Measurements from ENCODE around the gene TAF8.
A peak's percentile ranks its signal among the peaks of the same experiment; 100 is the strongest.
"Not testable (repeated sequence)": the region's sequence is repeated elsewhere in the genome, so short reads cannot be mapped to it uniquely, and the experiment has no call there.

The TAF8 gene

DNA sequence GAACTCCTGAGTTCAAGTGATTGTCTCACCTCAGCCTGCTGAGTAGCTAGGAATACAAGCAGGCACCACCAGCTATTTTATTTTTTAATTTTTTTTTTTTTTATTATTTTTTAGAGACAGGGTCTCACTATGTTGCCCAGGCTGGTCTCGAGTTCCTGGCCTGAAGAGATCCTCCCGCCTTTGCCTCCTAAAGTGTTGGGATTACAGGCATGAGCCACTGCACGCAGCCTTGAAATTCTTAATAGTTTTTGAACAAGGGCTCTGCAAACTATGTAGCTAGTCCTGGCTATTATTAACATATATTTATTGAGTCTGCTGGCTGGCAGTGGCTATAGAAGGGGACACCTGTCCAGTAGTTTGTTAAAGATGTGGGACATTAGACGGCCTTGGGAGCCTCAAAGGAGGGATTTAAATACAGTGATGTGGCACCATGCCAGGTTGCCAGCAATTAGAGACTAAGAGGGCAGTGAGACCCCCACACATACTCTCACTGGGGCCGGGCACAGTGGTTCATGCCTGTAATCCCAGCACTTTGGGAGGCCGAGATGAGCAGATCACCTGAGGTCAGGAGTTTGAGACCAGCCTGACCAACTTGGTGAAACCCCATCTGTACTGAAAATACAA lies 21.1 kb upstream of the TAF8 start:
- no peak for DNase-seq

GRCh38 chr6:42029881-42030280 lies 20.4 kb upstream of the TAF8 start:
- no peak for DNase-seq

DNA sequence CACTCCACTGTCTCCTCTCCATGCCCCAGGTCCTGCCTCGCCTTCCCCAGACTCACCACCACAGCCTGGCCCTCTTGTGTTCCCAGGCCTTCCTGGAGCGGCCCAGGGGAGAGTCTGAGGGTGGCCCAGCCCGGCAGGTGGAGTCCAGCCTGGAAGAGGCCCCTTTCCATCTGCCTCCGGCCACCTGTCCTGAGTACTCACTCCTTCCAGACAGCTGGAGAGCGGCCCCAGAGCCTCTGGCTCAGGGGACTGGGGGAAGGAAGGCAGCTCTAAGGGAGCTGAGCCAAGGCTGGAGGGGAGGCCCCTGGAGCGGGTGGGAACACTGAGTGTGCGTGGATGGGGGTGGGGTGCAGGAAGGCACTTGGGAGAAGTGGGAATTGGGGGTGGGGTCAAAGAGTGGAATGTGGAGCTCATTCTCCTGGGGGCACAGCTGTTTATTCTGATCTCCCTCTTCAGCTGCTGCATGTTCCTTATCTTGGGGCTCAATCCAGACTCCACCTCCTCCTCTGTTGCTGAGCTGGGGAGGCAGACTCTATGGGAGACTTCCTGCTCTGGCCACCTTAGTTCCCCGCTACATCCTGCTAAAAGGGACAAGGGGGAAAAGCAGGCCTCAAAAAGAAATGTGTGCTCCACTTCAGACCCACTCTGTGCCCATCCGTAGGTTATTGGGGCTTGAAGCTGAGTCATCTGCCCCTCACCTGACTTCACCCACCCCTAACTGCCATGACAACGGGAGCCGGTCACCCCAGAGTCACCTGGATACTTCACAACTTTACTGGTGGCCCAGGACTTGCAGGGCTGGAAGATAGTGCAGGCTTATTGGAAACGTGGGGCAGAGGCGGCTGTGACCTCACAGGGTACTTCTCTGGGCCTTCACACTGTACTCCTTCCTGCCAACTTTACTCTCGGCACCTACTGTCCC lies 19.5 kb upstream of the TAF8 start:
- no peak for DNase-seq

DNA sequence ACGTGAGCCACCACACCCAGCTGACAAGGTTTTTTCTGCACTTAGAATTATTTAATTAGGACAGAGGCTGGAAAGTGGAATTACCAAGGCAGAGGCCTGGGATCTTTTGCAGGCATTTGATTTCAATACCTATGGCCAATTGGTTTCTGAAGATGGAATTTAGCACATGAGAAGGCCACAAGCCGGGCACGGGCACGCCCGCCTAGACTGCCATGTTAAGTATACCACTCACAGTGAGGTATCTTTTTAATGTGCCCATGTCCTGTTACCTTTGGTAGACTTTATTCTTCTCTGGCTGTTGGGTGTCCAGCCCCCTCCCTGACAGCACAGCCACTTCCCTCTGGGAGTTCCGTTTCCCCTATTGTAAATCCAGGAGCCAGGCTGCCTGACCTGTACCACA lies 18.0 kb upstream of the TAF8 start:
- DNase-seq: no peak

DNA sequence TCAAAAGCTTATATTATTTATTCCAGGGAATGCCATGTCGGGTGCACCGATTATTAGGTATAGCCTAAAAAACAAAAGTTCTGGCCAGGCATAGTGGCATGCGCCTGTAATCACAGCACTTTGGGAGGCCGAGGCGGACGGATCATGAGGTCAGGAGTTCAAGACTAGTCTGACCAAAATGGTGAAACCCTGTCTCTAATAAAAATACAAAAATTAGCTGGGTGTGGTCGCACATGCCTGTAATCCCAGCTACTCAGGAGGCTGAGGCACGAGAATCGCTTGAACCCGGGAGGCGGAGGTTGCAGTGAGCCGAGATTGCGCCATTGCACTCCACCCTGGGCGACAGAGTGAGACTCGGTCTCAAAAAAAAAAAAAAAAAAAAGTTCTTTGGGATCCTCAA lies 12.7 kb upstream of the TAF8 start:
- not testable (repeated sequence) for DNase-seq

DNA sequence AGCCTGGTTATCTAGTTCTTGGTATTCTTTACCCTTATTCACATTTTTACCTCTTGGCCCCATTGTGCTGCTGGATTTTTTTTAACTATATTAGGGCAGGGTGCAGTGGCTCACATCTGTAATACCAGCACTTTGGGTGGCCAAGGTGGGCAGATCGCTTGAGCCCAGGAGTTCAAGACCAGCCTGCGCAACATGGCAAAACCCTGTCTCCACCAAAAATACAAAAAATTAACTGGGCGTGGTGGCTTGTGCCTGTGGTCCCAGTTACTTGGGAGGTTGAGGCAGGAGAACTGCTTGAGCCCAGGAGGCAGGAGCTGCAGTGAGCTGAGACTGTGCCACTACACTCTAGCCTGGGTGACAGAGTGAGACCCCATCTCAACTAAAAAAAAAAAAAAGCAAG lies 12.2 kb upstream of the TAF8 start:
- DNase-seq: no peak

GRCh38 chr6:42038811-42039408 lies 11.4 kb upstream of the TAF8 start:
- DNase-seq: no peak

GRCh38 chr6:42040856-42041480 lies 9.4 kb upstream of the TAF8 start:
- DNase-seq: no peak

DNA sequence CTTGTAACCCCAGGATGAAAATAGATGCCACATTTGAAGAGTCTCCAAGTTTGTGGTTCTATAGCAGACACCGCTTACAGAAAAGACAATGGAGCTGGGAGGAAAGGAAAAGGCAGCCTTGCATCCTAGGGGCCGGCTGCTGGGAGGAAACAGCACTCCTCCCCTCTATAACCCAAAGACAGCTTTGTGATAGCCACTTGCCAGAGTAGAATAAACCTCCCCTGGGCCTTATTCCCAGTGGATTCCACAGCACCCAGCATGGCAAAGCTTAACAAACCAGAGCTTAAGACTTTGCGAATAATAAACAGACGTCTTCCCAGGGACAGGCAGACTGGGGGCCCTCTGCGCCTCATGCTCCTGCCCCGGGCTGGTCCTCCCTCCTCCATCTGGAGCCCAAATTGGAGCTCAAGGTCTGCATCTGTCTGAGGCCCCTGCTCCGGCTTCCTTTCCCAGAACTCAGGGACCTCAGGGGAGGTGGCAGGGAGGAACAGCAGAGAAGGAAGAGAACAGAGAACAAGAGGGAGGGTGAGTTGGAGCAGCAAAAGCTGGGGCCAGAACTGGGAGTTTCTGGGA lies 8.8 kb upstream of the TAF8 start:
- DNase-seq: no peak

DNA sequence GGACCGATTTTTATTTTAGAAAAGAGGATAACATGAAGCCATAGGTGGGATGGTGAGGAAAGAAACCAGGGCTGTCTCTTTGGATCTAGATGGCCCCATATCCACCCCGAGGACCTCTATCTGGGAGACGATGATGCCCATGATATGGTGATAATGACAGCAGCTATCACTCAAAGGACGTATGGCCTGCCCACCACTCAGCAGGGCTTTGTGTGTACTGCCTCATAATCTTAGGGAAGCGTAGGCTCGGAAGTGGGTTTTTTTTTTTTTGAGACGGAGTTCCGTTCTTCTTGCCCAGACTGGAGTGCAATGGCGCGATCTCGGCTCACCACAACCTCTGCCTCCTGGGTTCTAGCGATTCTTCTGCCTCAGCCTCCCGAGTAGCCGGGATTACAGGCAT lies 8.2 kb upstream of the TAF8 start:
- no peak for DNase-seq

DNA sequence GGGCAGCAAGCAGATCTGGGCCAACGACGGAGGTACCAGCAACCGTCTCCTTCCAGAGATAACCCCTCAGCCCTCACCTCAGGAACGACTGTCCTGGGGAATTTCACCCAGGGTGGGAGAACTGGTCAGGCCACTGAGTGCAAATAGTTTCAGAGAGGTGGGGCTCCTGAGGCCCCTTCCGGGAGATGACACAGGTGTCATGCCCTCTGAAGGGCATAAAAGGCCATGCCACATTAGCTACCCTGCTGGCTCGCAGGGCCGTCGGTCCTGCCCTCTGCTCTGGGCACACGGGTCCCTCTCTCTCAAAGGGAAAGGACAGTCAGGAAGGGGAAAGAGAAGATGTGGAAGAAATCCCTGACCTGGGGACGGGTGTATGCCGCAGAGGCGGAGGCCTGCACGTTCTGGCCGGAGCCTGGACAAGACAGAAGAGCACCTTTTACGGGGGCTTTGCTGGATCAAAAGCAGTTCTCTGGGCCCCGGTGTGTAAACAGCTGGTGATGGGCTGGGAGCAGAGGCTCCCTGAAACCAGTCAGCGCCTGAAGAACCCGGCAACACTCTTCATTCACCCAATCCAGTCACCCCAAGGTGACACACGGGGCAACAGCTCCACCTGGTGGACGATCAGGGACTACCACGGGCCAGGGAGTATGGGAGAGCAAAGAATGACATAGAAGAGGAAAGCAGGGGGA lies 6.4 kb upstream of the TAF8 start:
- DNase-seq: peak; percentile 86

DNA sequence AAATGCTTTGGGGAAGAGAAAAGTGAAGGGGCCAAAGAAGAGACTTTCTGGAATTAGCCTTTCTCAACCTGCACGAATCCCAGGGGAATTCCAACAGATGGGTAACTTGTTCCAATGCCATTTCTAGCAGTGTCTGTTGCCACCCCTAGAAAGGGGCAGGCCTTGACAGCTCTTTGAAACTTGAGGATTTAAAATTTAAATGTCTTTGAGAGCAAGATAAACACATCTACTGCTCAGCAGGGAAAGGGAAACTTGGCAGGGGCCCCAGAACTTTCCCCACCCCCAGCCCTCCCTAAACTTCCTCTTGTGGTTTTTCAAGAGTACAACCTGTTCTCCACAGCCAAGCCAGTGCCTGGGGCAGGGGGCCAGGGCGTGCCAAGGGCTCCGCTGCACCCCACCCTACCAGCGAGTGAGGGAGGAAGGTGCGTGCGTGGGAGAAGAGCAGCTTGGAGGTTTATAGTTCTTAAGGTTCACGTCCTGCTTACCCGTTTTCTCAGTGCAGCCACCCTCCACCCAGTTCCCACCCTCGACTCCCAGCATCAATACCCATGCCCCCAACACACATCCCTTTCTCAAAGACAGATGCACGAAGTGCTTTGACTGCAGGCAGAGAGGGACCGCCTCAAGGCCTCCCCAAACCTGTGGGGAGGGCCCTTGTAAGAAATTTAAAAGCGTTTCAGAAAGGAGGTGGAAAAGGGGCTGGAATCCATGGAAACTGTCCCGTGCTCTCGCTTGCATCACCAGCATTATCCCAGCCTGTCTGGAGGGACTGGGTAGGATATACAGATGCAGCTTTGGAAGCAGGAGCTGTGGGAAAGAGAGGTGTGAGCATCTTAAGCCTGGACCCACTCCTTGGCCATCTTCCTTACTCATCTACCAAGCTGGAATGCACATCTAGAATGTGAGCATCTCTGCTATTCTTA lies 4.5 kb upstream of the TAF8 start:
- peak; percentile 79 for DNase-seq

DNA sequence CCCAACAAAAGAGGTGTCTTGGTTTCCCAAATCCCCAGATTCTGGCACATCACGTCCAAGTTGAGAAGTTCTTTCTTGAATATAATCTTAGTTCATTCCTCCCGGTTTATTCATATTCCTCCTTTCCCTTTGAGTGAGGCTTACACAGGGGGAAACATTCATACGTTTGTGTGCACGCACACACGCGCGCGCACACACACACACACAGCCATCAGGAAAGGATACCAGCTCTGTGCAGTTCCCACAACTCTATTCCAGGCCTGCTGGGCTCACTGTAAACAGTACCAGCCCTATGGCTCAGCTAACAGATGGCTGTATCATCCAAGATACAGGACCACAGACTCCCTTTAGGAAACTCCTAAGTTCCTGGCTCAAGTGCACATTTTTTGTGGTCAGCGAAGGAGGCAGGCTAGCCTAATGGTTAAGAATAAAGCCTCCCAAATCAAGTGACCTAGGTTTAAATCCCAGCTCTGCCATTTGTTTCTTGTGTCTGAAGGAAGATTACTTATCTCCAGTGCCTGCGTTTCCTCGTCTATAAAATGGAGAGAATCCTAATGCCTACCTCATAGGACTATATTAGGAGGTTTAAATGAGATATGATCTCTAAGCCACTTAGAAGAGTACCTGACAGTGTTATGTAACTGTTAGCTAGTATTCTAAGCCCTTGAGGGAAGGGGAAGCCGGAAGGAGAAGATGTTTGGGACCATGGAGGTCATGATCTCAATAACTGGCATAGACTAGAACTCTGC lies 3.7 kb upstream of the TAF8 start:
- no peak for DNase-seq

- no peak for DNase-seq
Measured at GRCh38 chr6:42047213-42047590, 3.1 kb upstream of the TAF8 start.

DNA sequence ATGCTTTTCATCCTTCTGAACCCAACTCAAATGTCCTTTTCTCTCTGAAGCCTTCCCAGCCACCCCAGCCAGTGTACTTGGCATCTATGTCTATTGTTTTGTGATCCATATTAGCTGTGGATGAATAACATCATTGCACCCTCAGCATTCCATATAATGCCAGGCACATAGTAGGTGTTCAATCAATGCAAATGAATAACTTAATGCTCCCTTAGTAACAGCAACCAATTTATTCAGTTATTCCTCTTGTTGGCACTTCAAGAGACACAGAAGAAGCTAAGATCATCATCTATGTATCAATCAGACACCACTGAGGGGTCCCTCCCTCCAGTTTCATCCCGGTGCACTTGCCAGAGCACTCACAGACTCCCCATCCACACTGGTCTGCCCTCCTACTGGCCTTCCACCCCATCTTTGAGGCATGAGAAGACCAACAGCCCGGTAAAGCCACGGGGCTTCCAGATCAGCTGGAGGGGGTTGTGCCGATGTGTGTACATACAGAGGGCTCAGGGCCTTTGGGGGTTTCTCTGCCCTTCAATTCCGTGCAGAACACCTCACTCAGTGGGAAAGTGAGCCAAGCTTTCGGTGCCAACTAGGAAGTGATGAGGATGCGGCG lies 2.4 kb upstream of the TAF8 start:
- no peak for DNase-seq

DNA sequence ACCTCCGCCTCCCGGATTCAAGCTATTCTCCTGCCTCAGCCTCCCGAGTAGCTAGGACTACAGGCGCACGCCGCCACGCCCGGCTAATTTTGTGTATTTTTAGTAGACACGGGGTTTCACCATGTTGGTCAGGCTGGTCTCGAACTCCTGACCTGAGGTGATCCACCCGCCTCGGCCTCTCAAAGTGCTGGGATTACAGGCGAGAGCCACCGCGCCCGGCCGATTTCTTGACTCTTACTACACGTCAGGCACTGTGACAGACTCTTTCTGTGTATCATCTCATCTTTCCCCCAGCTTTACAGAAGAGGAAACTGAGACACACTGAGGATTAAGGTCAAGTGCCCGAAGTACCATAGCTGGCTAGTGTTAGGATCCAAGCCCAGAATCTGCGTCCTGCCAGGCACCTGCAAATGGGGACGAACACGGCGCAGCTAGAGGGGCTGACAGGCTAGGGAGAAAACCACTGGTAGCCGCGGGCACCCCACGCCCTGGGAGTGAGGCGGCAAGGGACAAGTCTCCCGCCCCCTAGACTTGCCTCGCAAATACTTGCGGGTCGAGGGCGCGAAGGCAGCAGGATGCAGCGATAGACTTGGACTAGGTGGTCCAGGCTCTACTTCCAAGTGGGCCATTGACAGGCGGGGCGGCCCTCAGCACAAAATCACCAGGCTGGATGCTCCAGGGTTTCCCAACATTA lies 1.1 kb upstream of the TAF8 start:
- DNase-seq: no peak

DNA sequence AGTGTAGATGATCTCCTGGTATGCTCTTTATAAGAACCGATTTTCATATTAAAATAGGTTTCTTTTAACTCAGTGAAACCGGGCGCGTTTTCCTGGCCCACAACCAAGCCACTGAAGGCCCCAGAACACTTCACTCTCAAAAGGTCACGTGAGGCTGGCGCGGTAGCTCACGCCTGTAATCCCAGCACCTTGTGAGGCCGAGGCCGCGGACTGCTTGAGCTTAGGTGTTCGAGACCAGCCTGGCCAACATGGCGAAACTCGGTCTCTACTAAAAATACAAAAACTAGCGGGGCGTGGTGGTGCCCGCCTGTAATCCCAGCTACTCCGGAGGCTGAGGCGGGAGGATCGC lies 402 bp upstream of the TAF8 start:
- DNase-seq: no peak

DNA sequence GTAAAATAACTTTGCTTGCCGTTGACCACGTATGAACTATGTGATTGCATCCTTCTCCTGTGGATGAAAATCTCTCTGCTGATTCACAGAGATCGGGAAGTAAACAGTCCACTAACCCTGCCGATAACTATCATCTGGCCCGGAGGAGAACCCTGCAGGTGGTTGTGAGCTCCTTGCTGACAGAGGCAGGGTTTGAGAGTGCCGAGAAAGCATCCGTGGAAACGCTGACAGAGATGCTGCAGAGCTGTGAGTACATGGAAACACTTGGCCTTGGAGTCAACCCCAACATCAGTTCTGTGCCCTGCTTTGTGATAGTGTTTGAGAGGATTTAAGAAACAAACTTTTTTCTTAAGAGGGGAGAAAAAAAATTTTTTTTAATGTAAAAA lies 937 bp downstream of the TAF8 start:
- no peak for DNase-seq

- DNase-seq: no peak
Measured at GRCh38 chr6:42053601-42054000, 3.3 kb downstream of the TAF8 start.

DNA sequence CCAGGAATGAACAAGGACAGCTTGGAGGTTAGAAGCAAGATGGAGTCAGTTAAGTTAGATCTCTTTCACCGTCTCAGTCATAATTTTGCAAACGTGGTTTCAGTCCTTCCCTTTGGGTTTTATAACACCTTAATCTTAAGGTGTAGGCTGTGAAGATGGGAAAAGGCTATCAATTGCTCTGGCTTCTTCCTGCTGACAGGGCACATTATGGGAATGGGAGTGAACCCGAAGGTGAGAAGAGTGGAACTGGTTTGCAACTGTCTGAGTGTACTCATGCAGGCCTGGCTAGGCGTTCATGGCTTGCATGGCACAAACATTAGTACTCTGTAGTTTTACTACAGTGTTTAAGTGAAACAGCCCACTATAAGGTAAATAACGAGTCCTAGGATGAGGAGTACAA lies 9.4 kb downstream of the TAF8 start:
- DNase-seq: no peak
